UCSD-AML1 (cell line): ENCODE measurements around the gene SGCE.
"Not testable (repeated sequence)": the region's sequence is repeated elsewhere in the genome, so short reads cannot be mapped to it uniquely, and the experiment has no call there.

ENCODE experiments used
- DNase-seq: peaks from one replicate; lab custom pipeline; 2025; ENCODE audit not compliant: unreplicated experiment; lab: John Stamatoyannopoulos, UW

SGCE gene

DNA sequence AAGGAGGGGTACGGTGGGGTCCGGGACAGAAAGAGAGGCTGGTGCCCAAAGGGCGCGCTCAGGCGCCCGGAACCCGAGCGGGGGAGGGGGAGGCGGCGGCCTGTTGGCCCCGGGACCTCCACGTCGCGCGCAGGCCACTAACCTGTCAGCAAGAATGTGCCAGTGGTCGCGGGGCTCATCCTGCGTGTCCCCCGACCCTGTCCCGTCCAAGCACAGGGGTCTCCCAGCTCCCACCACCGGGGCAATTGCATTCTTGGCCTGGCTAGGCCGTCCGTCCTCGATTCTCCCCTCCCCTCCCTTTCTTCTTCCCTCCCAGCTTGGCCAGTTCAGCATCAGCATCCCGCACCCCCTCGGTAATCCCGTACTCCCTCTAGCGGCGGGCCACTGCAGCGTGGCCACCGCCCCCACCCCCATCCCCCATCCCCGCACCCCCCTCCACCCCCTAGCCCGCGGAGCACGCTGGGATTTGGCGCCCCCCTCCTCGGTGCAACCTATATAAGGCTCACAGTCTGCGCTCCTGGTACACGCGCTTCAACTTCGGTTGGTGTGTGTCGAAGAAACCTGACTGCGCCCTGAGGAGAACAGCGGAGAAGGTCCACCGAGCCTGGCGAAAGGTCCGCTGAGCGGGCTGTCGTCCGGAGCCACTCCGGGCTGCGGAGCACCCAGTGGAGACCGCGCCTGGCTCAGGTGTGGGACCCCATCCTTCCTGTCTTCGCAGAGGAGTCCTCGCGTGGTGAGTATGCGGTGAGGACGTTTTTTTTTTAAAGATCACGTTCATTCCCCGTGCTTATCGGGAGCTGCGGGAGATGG is at the start of gene SGCE:
Gene SGCE, minus strand, starts transcription at position 286 of the 810 bp plus-strand sequence. Its CDS starts 35 bp downstream, at position 251.
- peak; percentile 4 for DNase-seq

DNA sequence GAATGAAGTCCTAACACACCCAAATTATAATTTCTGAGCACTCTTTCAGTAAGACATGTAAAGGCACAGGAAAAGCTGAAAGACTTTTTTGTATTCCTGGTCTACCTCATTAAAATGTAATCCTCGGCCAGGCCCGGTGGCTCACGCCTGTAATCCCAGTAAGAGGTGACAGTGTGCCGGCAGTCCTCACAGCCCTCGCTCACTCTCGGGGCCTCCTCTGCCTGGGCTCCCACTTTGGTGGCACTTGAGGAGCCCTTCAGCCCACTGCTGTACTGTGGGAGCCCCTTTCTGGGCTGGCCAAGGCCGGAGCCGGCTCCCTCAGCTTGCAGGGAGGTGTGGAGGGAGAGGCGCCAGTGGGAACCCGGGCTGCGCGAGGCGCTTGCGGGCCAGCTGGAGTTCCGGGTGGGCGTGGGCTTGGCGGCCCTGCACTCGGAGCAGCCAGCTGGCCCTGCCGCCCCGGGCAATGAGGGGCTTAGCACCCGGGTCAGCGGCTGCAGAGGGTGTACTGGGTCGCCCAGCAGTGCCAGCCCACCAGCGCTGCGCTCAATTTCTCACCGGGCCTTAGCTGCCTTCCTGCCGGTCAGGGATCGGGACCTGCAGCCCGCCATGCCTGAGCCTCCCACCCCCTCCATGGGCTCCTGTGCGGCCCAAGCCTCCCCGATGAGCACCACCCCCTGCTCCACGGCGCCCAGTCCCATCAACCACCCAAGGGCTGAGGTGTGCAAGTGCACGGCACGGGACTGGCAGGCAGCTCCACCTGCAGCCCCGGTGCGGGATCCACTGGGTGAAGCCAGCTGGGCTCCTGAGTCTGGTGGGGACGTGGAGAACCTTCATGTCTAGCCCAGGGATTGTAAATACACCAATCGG is 49.5 kb upstream of the SGCE start:
- not testable (repeated sequence) for DNase-seq

DNA sequence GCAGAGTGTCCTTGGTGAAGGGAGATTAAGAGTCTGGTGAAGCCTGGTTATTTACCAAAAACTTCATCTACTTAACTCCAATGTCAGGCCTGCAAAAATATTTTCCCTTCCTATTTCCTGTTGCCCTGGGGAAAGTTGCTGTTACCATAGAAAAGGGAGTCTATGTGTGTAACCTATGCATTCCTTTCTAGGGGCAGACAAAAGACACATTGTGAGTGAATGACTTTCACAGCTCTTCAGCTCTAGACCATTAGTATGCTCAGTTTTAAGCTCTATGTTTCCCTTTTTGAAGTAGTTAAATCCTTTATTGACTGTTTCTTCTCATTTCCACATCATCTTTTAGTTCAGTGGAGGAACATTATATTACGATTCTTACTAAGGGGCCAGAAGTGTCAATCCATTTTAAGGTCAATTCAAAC is 45.6 kb upstream of the SGCE start:
- no peak for DNase-seq

DNA sequence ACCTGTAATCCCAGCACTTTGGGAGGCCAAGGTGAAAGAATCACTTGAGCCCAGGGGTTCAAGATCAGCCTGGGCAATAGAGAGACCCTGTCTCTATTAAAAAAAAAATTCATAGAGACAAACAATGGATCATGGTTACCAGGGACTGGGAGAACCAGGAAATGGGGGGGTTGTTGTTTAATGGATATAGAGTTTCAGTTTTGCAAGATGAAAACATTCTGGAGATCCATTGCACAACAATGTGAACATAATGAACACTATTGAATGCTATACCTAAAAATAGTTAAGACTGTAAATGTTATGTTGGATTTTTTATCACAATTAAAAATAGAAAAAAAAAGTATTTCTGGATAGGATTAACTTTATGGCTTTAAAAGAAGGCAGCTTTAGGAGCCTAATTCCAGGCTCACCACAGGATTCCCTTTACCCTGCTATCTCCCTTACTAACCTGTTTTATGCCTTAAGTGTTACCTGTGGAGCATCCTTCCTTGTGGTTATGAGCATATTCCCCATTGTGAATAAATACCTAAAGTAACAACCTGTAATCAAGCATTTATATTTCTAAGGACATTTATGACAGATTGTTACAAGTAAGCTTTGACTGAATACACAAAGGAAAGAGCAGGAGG is 45.1 kb upstream of the SGCE start:
- DNase-seq: no peak

DNA sequence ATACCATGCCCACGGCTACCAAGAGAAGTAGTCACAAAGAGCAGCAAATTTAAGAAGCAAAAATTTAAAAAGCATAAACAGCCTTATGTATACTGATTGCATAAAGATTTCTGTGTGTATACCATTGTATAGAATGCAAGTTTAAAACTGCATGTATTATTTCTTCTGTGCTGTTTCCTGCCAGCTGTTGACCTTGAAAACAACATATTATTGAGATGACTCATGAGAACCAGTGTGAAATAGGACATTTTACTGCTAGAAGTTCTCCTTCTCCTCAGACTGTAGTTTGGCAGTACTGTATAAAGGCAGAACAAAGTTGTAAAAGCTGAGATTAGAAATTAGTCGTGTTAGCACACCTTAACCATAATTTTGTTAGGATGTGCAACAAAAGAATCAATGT is 42.3 kb upstream of the SGCE start:
- DNase-seq: no peak

DNA sequence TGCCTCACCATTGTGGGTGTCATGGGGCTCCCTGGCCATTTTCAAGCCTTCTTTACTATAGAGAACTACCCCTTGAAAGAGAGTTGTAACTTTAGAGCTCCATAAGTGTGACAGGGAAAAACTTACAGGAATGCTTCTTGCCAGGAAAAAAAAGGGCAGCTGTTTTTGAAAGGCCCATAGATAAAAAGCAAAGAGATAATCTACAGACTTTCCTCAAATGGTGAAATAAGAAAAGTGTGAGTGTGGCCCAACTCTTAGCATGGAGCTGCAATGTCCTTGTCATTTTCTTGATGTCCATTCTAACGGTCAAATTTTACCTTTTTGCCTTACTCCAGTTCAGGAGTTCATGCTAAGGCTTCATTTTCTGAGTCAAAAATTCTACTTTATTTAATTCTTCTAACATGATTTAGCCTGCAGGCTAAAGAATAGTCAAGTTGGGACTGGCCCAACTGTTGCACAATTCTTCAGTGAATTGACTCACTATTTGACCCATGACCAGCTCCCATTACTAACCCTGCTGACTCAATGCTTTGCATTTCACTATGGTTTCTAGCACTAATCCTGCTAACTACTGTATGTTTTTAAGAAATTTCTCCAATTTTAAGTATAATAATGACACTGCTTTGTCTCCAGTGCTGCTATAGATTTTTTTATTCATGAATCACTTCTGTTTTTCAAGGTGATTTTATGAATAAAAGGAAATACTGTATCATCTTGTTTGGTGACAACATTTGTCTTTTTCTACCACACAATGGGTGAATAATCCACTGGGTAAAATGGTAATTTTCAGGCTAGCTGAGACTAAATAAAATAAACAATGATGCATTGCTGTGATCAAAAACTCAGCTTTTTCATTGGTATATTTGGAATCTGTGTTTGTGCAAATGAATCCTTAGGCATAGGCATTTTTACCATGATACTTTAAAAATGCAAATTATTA is 41.4 kb upstream of the SGCE start:
- DNase-seq: no peak

DNA sequence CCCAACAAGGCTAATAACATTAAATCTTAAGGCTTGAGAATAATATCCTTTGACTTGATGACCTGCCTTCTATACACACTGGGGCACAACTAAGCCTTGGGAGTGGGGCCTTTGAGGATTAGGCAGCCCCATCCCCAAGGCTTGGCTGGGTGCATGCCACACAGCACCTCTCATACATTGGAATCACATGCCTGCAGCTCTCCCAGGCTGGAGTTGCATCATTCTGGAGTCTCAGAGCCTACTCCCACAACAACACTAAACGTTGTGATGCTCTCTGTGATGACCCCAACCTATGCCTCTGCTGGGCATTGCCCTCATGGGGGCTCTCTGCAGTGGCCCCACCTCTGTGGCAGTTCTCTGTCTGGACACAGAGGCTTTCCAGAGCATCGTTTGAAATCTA is 31.9 kb upstream of the SGCE start:
- DNase-seq: no peak

GRCh38 chr7:94687076-94687475 is 31.1 kb upstream of the SGCE start:
- no peak for DNase-seq

- no peak for DNase-seq
These were observed 27.1 kb upstream of the SGCE start for GRCh38 chr7:94683066-94683465.

DNA sequence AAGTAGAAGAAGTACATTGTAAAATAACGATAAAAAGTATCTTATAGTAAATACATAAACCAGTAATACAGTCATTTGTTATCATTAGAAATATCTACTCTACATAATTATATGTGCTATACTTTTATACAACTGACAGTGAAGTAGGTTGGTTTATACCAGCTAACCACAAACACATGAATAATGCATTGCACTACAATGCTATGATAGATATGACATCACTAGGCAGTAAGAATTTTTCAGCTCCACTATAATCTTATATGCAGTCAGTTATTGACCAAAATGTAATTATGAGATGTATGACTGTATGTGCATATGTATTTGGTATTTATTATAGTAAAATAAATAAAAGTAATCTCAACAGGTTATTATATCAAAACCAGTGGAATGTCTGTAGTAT is 23.4 kb upstream of the SGCE start:
- no peak for DNase-seq

DNA sequence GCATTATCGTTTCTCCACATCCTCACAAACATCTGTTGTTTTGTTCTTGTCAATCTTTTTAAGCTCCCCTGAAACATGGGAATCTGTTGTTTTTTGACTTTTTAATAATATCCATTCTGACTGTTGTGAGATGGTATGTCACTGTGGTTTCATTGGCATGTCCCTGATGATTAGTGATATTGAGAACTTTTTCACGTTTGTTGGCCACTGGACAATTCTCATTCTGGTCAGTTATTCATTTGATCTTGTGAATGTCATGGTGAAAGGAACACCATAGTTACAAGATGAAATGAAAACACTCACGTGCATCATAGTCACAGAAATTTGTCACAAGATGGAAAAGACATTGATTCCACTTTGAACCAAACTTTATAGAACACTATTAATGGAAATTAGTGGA is 20.5 kb upstream of the SGCE start:
- no peak for DNase-seq

GRCh38 chr7:94675356-94675755 is 19.4 kb upstream of the SGCE start:
- DNase-seq: no peak

- DNase-seq: no peak
These were observed 15.7 kb upstream of the SGCE start for GRCh38 chr7:94671444-94672235.

- DNase-seq: no peak
These were observed 14.0 kb upstream of the SGCE start for GRCh38 chr7:94669773-94670495.

DNA sequence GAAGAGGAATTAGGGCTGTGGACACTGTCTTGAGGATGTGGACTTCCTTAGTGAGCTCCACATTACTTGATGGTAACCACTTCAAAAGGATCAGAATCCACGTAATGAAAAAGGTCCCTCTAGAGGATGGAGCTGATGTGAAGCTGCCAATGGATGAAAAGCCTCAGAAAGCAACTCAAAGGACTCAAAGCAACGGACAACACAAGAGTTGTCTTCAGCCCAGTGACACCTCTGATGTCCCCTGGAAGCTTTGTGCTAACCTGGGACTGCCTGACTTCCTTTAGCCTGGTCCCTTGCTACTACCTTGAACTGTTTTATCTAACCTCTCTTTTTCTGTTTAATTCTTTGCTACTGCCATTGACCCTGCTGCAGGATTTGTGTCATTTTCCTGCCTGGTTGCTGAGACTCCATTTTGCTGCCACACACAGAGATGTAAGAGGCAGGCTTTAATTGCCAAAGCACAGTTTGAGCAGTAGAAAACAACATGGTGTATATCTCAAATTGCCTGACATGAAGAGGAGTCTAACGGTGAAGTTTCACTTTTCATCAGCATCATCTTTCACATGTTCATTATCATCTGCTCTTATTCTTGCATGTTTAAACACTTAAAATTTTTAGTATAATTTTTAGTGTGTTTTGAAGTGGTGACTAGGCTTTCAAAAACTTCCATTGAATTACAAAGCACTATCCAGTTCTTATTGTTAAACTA is 11.1 kb upstream of the SGCE start:
- DNase-seq: no peak

DNA sequence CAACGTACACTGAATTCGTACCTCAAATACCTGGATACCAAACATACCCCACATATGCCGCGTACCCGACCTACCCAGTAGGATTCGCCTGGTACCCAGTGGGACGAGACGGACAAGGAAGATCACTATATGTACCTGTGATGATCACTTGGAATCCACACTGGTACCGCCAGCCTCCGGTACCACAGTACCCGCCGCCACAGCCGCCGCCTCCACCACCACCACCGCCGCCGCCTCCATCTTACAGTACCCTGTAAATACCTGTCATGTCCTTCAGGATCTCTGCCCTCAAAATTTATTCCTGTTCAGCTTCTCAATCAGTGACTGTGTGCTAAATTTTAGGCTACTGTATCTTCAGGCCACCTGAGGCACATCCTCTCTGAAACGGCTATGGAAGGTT is 9.5 kb upstream of the SGCE start:
- DNase-seq: no peak

GRCh38 chr7:94664023-94664422 is 8.1 kb upstream of the SGCE start:
- no peak for DNase-seq

GRCh38 chr7:94662548-94662947 is 6.6 kb upstream of the SGCE start:
- no peak for DNase-seq

DNA sequence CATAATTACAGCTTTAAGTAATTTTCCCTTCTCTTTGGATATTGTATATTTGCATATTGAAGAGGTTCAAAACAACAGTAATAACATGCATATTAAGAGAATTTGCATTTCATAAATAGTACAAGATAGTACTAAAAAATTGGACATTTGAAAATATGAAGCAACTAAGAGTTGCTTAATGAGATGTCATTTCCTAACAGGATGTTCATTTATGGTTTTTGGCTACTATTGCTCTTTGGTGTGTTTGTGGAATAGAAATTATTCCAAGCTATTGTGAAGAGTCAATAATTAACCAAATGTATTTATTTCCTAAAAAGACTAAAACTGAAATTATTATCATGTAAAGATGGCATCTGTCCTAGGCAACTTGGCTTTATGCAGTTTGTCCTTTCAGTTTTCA is 4.1 kb upstream of the SGCE start:
- no peak for DNase-seq
